SK-N-SH treated with all-trans-retinoic acid at 6 μM for 48 hours (cell line): Measurements from ENCODE around the gene PDE1A.

Experiments
- ATAC-seq: fragments of 200-7000 bp; cut with Tn5 transposase; 3 replicates; pipeline ENCODE4 v1.9.1; 2020; ENCODE audit warnings: mild to moderate bottlenecking, moderate library complexity
- ARNTL ChIP-seq: fragments of 450-650 bp; formaldehyde crosslinking; IDR thresholded peaks from 2 replicates; pipeline ENCODE4 v1.5.0; 2020; ENCODE audit warnings: low read depth, mild to moderate bottlenecking, moderate library complexity, borderline replicate concordance
- BACH2 ChIP-seq: fragments of 250-450 bp; sonication (Bioruptor Pico); IDR thresholded peaks from 2 replicates; pipeline ENCODE4 v1.9.0; 2021; ENCODE audit warnings: mild to moderate bottlenecking, borderline replicate concordance
- CSDC2 ChIP-seq: fragments of 250-450 bp; sonication (Bioruptor Pico); IDR thresholded peaks from 2 replicates; pipeline ENCODE4 v1.5.0; 2020; ENCODE audit warnings: mild to moderate bottlenecking, moderate library complexity
- ESRRG ChIP-seq: fragments of 250-450 bp; sonication (Bioruptor Pico); IDR thresholded peaks from 2 replicates; pipeline ENCODE4 v1.6.1; 2021; ENCODE audit warnings: mild to moderate bottlenecking
- GLIS3 ChIP-seq: fragments of 250-450 bp; sonication (Bioruptor Pico); IDR thresholded peaks from 2 replicates; pipeline ENCODE4 v1.5.0; 2020; ENCODE audit warnings: mild to moderate bottlenecking, moderate library complexity
- ISL1 ChIP-seq: fragments of 250-450 bp; sonication (Bioruptor Pico); IDR thresholded peaks from 2 replicates; pipeline ENCODE4 v2.1.2; 2022; ENCODE audit warnings: mild to moderate bottlenecking, moderate library complexity
- OSR1 ChIP-seq: fragments of 250-450 bp; sonication (Bioruptor Pico); IDR thresholded peaks from 2 replicates; pipeline ENCODE4 v1.8.0; 2022; ENCODE audit warnings: moderate library complexity, mild to moderate bottlenecking, inconsistent platforms
- PPARA ChIP-seq: fragments of 250-450 bp; sonication (Bioruptor Pico); IDR thresholded peaks from 2 replicates; pipeline ENCODE4 v1.5.0; 2020; ENCODE audit warnings: mild to moderate bottlenecking, borderline replicate concordance
- RARB ChIP-seq: fragments of 250-450 bp; sonication (Bioruptor Pico); IDR thresholded peaks from 2 replicates; pipeline ENCODE4 v1.8.0; 2021; ENCODE audit warnings: mild to moderate bottlenecking, moderate library complexity
- SNAI2 ChIP-seq: fragments of 250-450 bp; sonication (Bioruptor Pico); IDR thresholded peaks from 2 replicates; pipeline ENCODE4 v1.5.0; 2020; ENCODE audit warnings: mild to moderate bottlenecking, moderate library complexity
- TCF4 ChIP-seq: fragments of 250-450 bp; sonication (Bioruptor Pico); IDR thresholded peaks from 2 replicates; pipeline ENCODE4 v1.8.0; 2021; ENCODE audit warnings: mild to moderate bottlenecking, moderate library complexity, borderline replicate concordance
- TOX ChIP-seq: fragments of 250-450 bp; sonication (Bioruptor Pico); IDR thresholded peaks from 2 replicates; pipeline ENCODE4 v1.8.0; 2021; ENCODE audit warnings: mild to moderate bottlenecking, moderate library complexity, borderline replicate concordance
- ZC3H10 ChIP-seq: fragments of 250-450 bp; sonication (Bioruptor Pico); IDR thresholded peaks from 2 replicates; pipeline ENCODE4 v1.5.1; 2021; ENCODE audit warnings: mild to moderate bottlenecking, moderate library complexity
- ZFP3 ChIP-seq: fragments of 250-450 bp; sonication (Bioruptor Pico); IDR thresholded peaks from 2 replicates; pipeline ENCODE4 v1.5.0; 2020; ENCODE audit warnings: mild to moderate bottlenecking, moderate library complexity
- ZFP30 ChIP-seq: fragments of 450-650 bp; formaldehyde crosslinking; IDR thresholded peaks from 2 replicates; pipeline ENCODE4 v1.5.0; 2022; ENCODE audit warnings: mild to moderate bottlenecking, moderate library complexity
- ZNF565 ChIP-seq: fragments of 450-650 bp; formaldehyde crosslinking; conservative IDR thresholded peaks from 2 replicates; pipeline ENCODE4 v1.5.0; 2020; ENCODE audit warnings: low read depth, mild to moderate bottlenecking, moderate library complexity
- ZNF70 ChIP-seq: fragments of 450-650 bp; formaldehyde crosslinking; IDR thresholded peaks from 2 replicates; pipeline ENCODE4 v1.5.0; 2020; ENCODE audit warnings: mild to moderate bottlenecking, moderate library complexity
- ZNF8 ChIP-seq: fragments of 450-650 bp; formaldehyde crosslinking; IDR thresholded peaks from 2 replicates; pipeline ENCODE4 v1.5.0; 2020; ENCODE audit warnings: mild to moderate bottlenecking, moderate library complexity
- TF ChIP-seq, protein P1 (sequence below): fragments of 250-450 bp; sonication (Bioruptor Pico); IDR thresholded peaks from 2 replicates; pipeline ENCODE4 v1.5.0; 2020; ENCODE audit warnings: mild to moderate bottlenecking, moderate library complexity
- TF ChIP-seq, protein P2 (sequence below): fragments of 250-450 bp; sonication (Bioruptor Pico); IDR thresholded peaks from 2 replicates; pipeline ENCODE4 v1.5.1; 2020; ENCODE audit warnings: low read depth, mild to moderate bottlenecking, moderate library complexity
- TF ChIP-seq, protein P3 (sequence below): fragments of 250-450 bp; sonication (Bioruptor Pico); IDR thresholded peaks from 2 replicates; pipeline ENCODE4 v1.8.0; 2021; ENCODE audit warnings: low read depth, mild to moderate bottlenecking, moderate library complexity, borderline replicate concordance
- TF ChIP-seq, protein P4 (sequence below): fragments of 250-450 bp; sonication (Bioruptor Pico); IDR thresholded peaks from 2 replicates; pipeline ENCODE4 v1.8.0; 2020; ENCODE audit warnings: mild to moderate bottlenecking, moderate library complexity, borderline replicate concordance

PDE1A gene

DNA sequence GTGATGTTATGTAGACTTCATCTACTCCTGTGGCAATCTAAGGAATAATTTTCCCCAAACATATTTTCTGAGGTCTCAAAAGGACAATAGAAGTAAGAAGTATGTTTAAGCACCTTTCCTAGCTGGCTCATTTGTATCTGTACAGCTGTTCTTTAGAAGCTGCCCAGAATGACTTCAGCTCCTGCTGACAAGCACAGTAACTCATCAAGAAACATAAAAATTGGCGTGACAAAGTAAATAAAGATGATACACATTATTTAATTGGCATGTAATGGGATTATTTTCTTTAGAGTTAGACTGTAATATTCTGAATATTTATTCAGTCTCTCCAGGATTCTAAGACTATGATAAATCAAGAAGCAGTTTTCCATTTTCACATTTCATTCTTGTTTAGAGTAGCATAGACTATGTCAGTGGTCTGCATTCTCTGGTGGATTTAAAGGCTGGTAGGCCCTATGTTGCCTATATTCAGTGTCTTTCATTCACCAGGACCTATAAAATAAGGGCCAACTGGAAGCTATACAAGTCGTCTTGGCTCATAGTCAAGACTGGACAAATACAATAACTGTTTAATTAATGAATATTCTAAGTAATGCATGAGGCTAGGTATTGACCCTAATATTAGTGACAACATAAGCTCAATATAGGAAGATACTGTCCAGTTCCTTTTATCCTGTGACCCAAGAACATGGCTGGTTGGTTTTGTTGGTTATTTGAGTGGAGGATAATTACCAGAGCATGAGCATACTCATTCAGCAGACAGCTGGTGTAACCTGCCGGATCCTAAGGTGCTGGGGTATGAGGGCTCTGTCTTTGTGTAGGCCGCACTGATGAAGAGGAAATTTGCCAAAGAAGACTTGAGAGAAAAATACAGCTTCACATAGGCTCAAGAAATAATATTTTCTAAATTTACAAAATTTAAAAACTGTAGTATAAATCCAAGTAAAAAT, 107.0 kb downstream of the PDE1A start:
- no peak for ATAC-seq
- TF ChIP-seq, protein P1, sequence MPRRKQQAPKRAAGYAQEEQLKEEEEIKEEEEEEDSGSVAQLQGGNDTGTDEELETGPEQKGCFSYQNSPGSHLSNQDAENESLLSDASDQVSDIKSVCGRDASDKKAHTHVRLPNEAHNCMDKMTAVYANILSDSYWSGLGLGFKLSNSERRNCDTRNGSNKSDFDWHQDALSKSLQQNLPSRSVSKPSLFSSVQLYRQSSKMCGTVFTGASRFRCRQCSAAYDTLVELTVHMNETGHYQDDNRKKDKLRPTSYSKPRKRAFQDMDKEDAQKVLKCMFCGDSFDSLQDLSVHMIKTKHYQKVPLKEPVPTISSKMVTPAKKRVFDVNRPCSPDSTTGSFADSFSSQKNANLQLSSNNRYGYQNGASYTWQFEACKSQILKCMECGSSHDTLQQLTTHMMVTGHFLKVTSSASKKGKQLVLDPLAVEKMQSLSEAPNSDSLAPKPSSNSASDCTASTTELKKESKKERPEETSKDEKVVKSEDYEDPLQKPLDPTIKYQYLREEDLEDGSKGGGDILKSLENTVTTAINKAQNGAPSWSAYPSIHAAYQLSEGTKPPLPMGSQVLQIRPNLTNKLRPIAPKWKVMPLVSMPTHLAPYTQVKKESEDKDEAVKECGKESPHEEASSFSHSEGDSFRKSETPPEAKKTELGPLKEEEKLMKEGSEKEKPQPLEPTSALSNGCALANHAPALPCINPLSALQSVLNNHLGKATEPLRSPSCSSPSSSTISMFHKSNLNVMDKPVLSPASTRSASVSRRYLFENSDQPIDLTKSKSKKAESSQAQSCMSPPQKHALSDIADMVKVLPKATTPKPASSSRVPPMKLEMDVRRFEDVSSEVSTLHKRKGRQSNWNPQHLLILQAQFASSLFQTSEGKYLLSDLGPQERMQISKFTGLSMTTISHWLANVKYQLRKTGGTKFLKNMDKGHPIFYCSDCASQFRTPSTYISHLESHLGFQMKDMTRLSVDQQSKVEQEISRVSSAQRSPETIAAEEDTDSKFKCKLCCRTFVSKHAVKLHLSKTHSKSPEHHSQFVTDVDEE (CRISPR knock-in tag): no peak
- TF ChIP-seq ZFP30 (CRISPR knock-in tag) (no peak), PPARA (CRISPR knock-in tag) (no peak), ZNF565 (CRISPR knock-in tag) (no peak), BACH2 (CRISPR knock-in tag) (no peak), OSR1 (CRISPR knock-in tag) (no peak), ZNF70 (no peak), RARB (CRISPR knock-in tag) (no peak), CSDC2 (no peak), ARNTL (CRISPR knock-in tag) (no peak)
- TF ChIP-seq, protein P2, sequence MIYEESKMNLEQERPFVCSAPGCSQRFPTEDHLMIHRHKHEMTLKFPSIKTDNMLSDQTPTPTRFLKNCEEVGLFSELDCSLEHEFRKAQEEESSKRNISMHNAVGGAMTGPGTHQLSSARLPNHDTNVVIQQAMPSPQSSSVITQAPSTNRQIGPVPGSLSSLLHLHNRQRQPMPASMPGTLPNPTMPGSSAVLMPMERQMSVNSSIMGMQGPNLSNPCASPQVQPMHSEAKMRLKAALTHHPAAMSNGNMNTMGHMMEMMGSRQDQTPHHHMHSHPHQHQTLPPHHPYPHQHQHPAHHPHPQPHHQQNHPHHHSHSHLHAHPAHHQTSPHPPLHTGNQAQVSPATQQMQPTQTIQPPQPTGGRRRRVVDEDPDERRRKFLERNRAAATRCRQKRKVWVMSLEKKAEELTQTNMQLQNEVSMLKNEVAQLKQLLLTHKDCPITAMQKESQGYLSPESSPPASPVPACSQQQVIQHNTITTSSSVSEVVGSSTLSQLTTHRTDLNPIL (CRISPR knock-in tag): no peak
- TF ChIP-seq, protein P3, sequence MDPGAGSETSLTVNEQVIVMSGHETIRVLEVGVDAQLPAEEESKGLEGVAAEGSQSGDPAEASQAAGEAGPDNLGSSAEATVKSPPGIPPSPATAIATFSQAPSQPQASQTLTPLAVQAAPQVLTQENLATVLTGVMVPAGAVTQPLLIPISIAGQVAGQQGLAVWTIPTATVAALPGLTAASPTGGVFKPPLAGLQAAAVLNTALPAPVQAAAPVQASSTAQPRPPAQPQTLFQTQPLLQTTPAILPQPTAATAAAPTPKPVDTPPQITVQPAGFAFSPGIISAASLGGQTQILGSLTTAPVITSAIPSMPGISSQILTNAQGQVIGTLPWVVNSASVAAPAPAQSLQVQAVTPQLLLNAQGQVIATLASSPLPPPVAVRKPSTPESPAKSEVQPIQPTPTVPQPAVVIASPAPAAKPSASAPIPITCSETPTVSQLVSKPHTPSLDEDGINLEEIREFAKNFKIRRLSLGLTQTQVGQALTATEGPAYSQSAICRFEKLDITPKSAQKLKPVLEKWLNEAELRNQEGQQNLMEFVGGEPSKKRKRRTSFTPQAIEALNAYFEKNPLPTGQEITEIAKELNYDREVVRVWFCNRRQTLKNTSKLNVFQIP: no peak
- TF ChIP-seq, all 23 proteins: peak for 0

DNA sequence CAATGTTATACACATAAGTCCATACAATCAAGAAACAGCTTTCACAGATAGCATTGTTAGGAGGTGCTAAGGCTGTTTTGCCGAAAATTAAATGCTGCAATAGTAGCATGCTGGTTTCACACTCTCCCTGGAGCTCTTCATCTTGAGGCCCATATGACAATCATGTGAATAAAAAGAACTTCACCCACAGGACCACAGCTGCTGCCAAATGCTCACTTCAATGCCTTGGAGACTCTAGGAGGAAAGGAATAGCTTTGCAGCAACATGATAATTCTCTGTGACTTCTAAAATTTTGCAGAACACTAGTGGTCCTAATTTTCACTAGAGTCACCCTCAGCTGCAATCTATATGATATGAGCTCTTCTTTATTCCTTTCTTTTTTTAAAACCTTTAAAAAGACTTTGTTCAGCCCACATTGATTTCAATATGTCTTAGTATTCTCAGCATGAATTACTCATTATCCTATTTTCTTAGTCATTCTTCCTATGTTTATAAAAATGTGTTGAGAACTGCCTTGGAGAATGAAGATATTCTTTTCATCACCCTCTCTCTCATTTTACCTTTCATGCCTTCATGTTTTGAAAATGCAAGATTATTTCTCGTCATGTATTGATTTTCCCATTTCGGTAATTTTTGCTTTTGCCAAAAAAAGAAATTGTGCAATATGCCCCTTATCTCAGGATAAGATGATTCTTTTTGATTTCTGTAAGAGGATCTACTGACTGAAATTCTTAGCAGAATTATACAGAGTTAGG, 108.2 kb downstream of the PDE1A start:
- ATAC-seq: no peak
- TF ChIP-seq ESRRG (CRISPR knock-in tag) (no peak), ISL1 (CRISPR knock-in tag) (no peak), ARNTL (CRISPR knock-in tag) (no peak), TCF4 (no peak), TOX (CRISPR knock-in tag) (no peak), BACH2 (CRISPR knock-in tag) (no peak), ZNF565 (CRISPR knock-in tag) (no peak), GLIS3 (CRISPR knock-in tag) (no peak), SNAI2 (CRISPR knock-in tag) (no peak), ZNF8 (no peak), ZFP3 (CRISPR knock-in tag) (no peak), CSDC2 (no peak), ZFP30 (CRISPR knock-in tag) (no peak), PPARA (CRISPR knock-in tag) (no peak), ZC3H10 (no peak), OSR1 (CRISPR knock-in tag) (no peak), RARB (CRISPR knock-in tag) (no peak)
- TF ChIP-seq, protein P4, sequence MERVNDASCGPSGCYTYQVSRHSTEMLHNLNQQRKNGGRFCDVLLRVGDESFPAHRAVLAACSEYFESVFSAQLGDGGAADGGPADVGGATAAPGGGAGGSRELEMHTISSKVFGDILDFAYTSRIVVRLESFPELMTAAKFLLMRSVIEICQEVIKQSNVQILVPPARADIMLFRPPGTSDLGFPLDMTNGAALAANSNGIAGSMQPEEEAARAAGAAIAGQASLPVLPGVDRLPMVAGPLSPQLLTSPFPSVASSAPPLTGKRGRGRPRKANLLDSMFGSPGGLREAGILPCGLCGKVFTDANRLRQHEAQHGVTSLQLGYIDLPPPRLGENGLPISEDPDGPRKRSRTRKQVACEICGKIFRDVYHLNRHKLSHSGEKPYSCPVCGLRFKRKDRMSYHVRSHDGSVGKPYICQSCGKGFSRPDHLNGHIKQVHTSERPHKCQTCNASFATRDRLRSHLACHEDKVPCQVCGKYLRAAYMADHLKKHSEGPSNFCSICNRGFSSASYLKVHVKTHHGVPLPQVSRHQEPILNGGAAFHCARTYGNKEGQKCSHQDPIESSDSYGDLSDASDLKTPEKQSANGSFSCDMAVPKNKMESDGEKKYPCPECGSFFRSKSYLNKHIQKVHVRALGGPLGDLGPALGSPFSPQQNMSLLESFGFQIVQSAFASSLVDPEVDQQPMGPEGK (CRISPR knock-in tag): no peak
- TF ChIP-seq, protein P3: no peak
- TF ChIP-seq, protein P1 (CRISPR knock-in tag): no peak
